ENCODE data around the gene ASB2.

DNA sequence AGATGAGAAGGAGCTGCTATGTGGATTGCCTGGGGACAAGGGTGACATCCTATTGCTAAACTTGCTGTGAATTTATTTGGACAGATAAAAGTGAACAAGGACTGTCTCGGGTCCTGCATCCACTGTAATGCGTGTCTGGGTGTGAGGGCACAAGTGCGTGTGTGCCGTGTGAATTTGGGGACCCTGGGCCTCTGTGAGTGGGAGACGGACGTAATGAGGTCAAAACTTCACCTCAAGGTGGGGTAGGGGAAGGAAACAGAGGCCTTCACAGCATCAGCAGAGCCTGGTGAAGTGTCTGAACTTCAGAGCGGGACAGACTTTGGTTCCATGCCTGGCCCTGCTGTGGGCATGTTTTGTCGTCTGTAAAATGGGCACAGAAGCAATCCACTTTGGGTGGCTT is 14.8 kb downstream of the ASB2 start:
- no peak for TF ChIP-seq POLR2AphosphoS5 (IDR thresholded peaks at IDR 0.05; ENCODE audit: low read depth)
- TF ChIP-seq, protein P1, sequence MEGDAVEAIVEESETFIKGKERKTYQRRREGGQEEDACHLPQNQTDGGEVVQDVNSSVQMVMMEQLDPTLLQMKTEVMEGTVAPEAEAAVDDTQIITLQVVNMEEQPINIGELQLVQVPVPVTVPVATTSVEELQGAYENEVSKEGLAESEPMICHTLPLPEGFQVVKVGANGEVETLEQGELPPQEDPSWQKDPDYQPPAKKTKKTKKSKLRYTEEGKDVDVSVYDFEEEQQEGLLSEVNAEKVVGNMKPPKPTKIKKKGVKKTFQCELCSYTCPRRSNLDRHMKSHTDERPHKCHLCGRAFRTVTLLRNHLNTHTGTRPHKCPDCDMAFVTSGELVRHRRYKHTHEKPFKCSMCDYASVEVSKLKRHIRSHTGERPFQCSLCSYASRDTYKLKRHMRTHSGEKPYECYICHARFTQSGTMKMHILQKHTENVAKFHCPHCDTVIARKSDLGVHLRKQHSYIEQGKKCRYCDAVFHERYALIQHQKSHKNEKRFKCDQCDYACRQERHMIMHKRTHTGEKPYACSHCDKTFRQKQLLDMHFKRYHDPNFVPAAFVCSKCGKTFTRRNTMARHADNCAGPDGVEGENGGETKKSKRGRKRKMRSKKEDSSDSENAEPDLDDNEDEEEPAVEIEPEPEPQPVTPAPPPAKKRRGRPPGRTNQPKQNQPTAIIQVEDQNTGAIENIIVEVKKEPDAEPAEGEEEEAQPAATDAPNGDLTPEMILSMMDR (IDR thresholded peaks at IDR 0.05; ENCODE audit: insufficient read depth, low read length): no peak
- TF ChIP-seq GABPA (IDR thresholded peaks at IDR 0.05; ENCODE audit: low read depth): no peak

All from HL-60 (cell line).